GM21515 (cell line): Measurements from ENCODE around the gene MMAA.
"Not testable (repeated sequence)": the region's sequence is repeated elsewhere in the genome, so short reads cannot be mapped to it uniquely, and the experiment has no call there.

Experiments used
- ATAC-seq: cut with Tn5 transposase; IDR thresholded peaks from one replicate; pipeline ENCODE4 v1.9.1; 2021; ENCODE audit not compliant: unreplicated experiment

Gene MMAA

GRCh38 chr4:145618932-145619638 lies at the start of gene MMAA:
Gene MMAA (plus strand): TSS chr4:145619385. CDS start chr4:145639140, 19,755 bp downstream.
- peak; percentile 95 for ATAC-seq

- ATAC-seq = not testable (repeated sequence)
These were observed 44.6 kb upstream of the MMAA start for GRCh38 chr4:145574546-145574945.

GRCh38 chr4:145580906-145581305 lies 38.3 kb upstream of the MMAA start:
- no peak for ATAC-seq

GRCh38 chr4:145583191-145584055 lies 35.8 kb upstream of the MMAA start:
- no peak for ATAC-seq

GRCh38 chr4:145587088-145587754 lies 32.0 kb upstream of the MMAA start:
- ATAC-seq = no peak

- ATAC-seq = not testable (repeated sequence)
These were observed 29.8 kb upstream of the MMAA start for GRCh38 chr4:145589381-145589780.

GRCh38 chr4:145589916-145590702 lies 29.1 kb upstream of the MMAA start:
- no peak for ATAC-seq

GRCh38 chr4:145602129-145602760 lies 16.9 kb upstream of the MMAA start:
- no peak for ATAC-seq

- ATAC-seq = no peak
These were observed 13.2 kb upstream of the MMAA start for GRCh38 chr4:145605941-145606340.

- ATAC-seq = peak; percentile 70
These were observed 9.4 kb upstream of the MMAA start for GRCh38 chr4:145609481-145610427.

GRCh38 chr4:145613566-145614232 lies 5.5 kb upstream of the MMAA start:
- ATAC-seq = no peak

- no peak for ATAC-seq
These were observed 5.0 kb upstream of the MMAA start for GRCh38 chr4:145614233-145614610.

GRCh38 chr4:145618210-145618931 lies 814 bp upstream of the MMAA start:
- ATAC-seq = no peak

- peak; percentile 48 for ATAC-seq
These were observed 433 bp downstream of the MMAA start for GRCh38 chr4:145619639-145619996.

- ATAC-seq = not testable (repeated sequence)
These were observed 2.9 kb downstream of the MMAA start for GRCh38 chr4:145622067-145622466.

- no peak for ATAC-seq
These were observed 4.6 kb downstream of the MMAA start for GRCh38 chr4:145623831-145624230.

GRCh38 chr4:145625677-145626622 lies 6.8 kb downstream of the MMAA start:
- no peak for ATAC-seq
